Neural progenitor cell (in vitro differentiated cells): ENCODE measurements around the gene ATG5.

Experiments
- EZH2 ChIP-seq: fragments of 200-600 bp; sonication (generic); IDR thresholded peaks from 2 replicates; pipeline ENCODE4 v1.6.1; 2017; ENCODE audit warnings: antibody characterized with exemption, mild to moderate bottlenecking, moderate library complexity
- TF ChIP-seq, protein P1 (sequence below): fragments of 200-600 bp; sonication (generic); IDR thresholded peaks from 2 replicates; pipeline ENCODE4 v1.5.1; 2017; ENCODE audit warnings: antibody characterized with exemption, mild to moderate bottlenecking

DNA sequence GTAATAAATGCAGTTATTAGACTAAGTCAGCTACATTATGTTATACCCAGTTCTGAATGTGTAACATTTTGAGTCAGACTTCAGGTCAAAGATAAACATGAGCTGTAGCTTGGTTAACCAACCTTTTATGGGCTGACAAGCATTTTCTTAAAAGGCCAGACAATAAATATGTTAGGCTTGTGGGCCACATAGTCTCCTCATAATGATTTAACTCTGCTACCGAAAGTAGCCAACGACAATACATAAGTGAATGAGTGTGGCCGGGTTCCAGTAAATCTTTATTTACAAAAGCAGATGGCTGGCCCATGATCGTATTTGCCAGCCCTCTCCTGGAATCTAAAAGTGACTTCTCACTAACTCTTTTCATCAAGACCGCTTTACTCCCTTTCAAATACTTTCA, 49.9 kb downstream of the ATG5 start:
- TF ChIP-seq, protein P1, sequence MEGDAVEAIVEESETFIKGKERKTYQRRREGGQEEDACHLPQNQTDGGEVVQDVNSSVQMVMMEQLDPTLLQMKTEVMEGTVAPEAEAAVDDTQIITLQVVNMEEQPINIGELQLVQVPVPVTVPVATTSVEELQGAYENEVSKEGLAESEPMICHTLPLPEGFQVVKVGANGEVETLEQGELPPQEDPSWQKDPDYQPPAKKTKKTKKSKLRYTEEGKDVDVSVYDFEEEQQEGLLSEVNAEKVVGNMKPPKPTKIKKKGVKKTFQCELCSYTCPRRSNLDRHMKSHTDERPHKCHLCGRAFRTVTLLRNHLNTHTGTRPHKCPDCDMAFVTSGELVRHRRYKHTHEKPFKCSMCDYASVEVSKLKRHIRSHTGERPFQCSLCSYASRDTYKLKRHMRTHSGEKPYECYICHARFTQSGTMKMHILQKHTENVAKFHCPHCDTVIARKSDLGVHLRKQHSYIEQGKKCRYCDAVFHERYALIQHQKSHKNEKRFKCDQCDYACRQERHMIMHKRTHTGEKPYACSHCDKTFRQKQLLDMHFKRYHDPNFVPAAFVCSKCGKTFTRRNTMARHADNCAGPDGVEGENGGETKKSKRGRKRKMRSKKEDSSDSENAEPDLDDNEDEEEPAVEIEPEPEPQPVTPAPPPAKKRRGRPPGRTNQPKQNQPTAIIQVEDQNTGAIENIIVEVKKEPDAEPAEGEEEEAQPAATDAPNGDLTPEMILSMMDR = no peak
- no peak for TF ChIP-seq EZH2
